ENCODE measurements around the gene LRRC72.
"Not testable (repeated sequence)": the region's sequence is repeated elsewhere in the genome, so short reads cannot be mapped to it uniquely, and the experiment has no call there.

Gene LRRC72

GRCh38 chr7:16571941-16572340, 45.3 kb downstream of the LRRC72 start:
- in situ Hi-C loops (cut with MboI; ENCODE audit: low sequenced_read_pairs): loop anchor here (25.0 kb wide), 1 partner anchor 485 kb away; no protein-coding TSS in a partner anchor

- in situ Hi-C loops (cut with MboI; ENCODE audit: low sequenced_read_pairs): no loop called here
Measured at GRCh38 chr7:16579216-16579615, 52.6 kb downstream of the LRRC72 start.

GRCh38 chr7:16581286-16581685, 54.7 kb downstream of the LRRC72 start:
- in situ Hi-C loops (cut with MboI; ENCODE audit: low sequenced_read_pairs): no loop called here

- in situ Hi-C loops (cut with MboI; ENCODE audit: low sequenced_read_pairs): no loop called here
Measured at GRCh38 chr7:16583834-16584233, 57.2 kb downstream of the LRRC72 start.

- in situ Hi-C loops (cut with MboI; ENCODE audit: low sequenced_read_pairs): no loop called here
Measured at GRCh38 chr7:16585540-16585939, 58.9 kb downstream of the LRRC72 start.

- in situ Hi-C loops (cut with MboI; ENCODE audit: low sequenced_read_pairs): no loop called here
Measured at GRCh38 chr7:16586081-16586874, 59.7 kb downstream of the LRRC72 start.

- in situ Hi-C loops (cut with MboI; ENCODE audit: low sequenced_read_pairs): no loop called here
Measured at GRCh38 chr7:16587129-16587528, 60.5 kb downstream of the LRRC72 start.

- in situ Hi-C loops (cut with MboI; ENCODE audit: low sequenced_read_pairs): no loop called here
Measured at GRCh38 chr7:16587790-16588189, 61.2 kb downstream of the LRRC72 start.

GRCh38 chr7:16589881-16590280, 63.3 kb downstream of the LRRC72 start:
- in situ Hi-C loops (cut with MboI; ENCODE audit: low sequenced_read_pairs): no loop called here

GRCh38 chr7:16590424-16590823, 63.8 kb downstream of the LRRC72 start:
- in situ Hi-C loops (cut with MboI; ENCODE audit: low sequenced_read_pairs): no loop called here

GRCh38 chr7:16592395-16592794, 65.8 kb downstream of the LRRC72 start:
- in situ Hi-C loops (cut with MboI; ENCODE audit: low sequenced_read_pairs): no loop called here

GRCh38 chr7:16594061-16594460, 67.4 kb downstream of the LRRC72 start:
- in situ Hi-C loops (cut with MboI; ENCODE audit: low sequenced_read_pairs): no loop called here

GRCh38 chr7:16594676-16595075, 68.1 kb downstream of the LRRC72 start:
- in situ Hi-C loops (cut with MboI; ENCODE audit: low sequenced_read_pairs): no loop called here

- in situ Hi-C loops (cut with MboI; ENCODE audit: low sequenced_read_pairs): not testable (repeated sequence)
Measured at GRCh38 chr7:16595596-16595995, 69.0 kb downstream of the LRRC72 start.

GRCh38 chr7:16598015-16598414, 71.4 kb downstream of the LRRC72 start:
- in situ Hi-C loops (cut with MboI; ENCODE audit: low sequenced_read_pairs): no loop called here

GRCh38 chr7:16599860-16600259, 73.2 kb downstream of the LRRC72 start:
- in situ Hi-C loops (cut with MboI; ENCODE audit: low sequenced_read_pairs): no loop called here

- in situ Hi-C loops (cut with MboI; ENCODE audit: low sequenced_read_pairs): no loop called here
Measured at GRCh38 chr7:16603633-16604032, 77.0 kb downstream of the LRRC72 start.

- in situ Hi-C loops (cut with MboI; ENCODE audit: low sequenced_read_pairs): no loop called here
Measured at GRCh38 chr7:16604054-16604453, 77.4 kb downstream of the LRRC72 start.

- in situ Hi-C loops (cut with MboI; ENCODE audit: low sequenced_read_pairs): no loop called here
Measured at GRCh38 chr7:16606704-16607103, 80.1 kb downstream of the LRRC72 start.

GRCh38 chr7:16609842-16610450, 83.3 kb downstream of the LRRC72 start:
- in situ Hi-C loops (cut with MboI; ENCODE audit: low sequenced_read_pairs): no loop called here

- in situ Hi-C loops (cut with MboI; ENCODE audit: low sequenced_read_pairs): no loop called here
Measured at GRCh38 chr7:16611711-16612110, 85.1 kb downstream of the LRRC72 start.

GRCh38 chr7:16615228-16615627, 88.6 kb downstream of the LRRC72 start:
- in situ Hi-C loops (cut with MboI; ENCODE audit: low sequenced_read_pairs): no loop called here

All from HL-60/S4 (cell line).